ENCODE results near the gene NTM. TPM values are rescaled to one million over a fixed set of nuclear protein-coding genes. Genes with fewer than 3 reads are reported as not detected.

The NTM gene
- polyA plus RNA-seq, 1 donor from 2014 or later: 39.4 TPM

DNA sequence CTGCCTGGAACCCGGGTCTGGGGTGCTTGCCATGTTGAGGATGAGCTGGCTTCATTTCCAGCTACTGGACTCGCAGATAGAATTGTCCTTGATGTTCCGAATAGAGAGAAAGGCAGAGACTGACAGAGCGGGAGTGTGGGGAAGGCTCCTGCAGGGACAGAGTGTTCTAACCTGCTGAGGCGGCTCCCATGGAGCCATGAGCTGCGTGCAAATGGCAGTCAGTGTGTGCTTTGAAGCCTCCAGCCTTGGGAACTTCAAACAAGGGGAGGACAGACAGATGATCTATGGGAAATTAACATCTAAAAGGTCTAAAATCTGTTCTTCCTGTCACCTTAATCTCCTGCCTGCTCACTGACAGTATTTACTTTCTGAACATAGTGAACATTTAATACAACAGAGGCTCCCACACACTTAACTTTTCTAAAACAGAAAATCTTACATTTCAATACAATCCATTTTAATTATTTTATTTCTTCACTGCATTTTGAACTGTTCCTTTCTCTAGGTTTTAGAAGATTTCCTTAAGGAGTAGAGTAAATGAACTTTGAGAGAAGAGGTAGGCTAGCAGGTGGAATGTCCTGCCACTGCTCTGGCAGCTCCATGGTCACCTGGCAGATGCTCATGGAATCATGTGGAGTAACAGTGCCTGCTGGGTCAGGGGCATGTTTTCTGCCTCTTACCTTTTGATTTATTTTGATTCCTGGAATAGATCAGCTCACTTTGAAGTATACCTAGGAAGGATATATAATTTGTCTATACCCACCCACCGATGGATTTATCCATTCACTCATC, 481.7 kb downstream of the NTM start:
- no peak overlapping the region for H2AFZ ChIP-seq (ENCODE audit: low read depth, low read length)
- H3K9me2 ChIP-seq (ENCODE audit: insufficient read depth, low read length): no peaks in the 10 kb centered on the region
- H3K27ac ChIP-seq (ENCODE audit: low read length): no peak overlapping the region
- no peaks in the 10 kb centered on the region for H3K27me3 ChIP-seq (ENCODE audit: insufficient read depth, low read depth, low read length)
- H3K9ac ChIP-seq (ENCODE audit: low read length): no peak overlapping the region
- H3K4me3 ChIP-seq (ENCODE audit: low read length): no peak overlapping the region
- H3K4me2 ChIP-seq (ENCODE audit: low read length): no peak overlapping the region
- no peaks in the 10 kb centered on the region for H3K79me2 ChIP-seq (replicated peaks; ENCODE audit: insufficient read depth, low read length)
- H3K36me3 ChIP-seq (ENCODE audit: insufficient read depth, low read length): no peaks in the 10 kb centered on the region
- H3K9me3 ChIP-seq (ENCODE audit: low read length): no peaks in the 10 kb centered on the region
- TF ChIP-seq MXI1 (conservative IDR thresholded peaks at IDR 0.05; ENCODE audit: poor library complexity, severe bottlenecking): no peak
- H3F3A ChIP-seq (ENCODE audit: insufficient read depth, low read length, poor library complexity, severe bottlenecking): no peaks in the 10 kb centered on the region
- no peaks in the 10 kb centered on the region for H4K20me1 ChIP-seq (ENCODE audit: insufficient read depth)

GRCh38 chr11:131852757-131853156, 482.3 kb downstream of the NTM start:
- H3K9me2 ChIP-seq (ENCODE audit: insufficient read depth, low read length): no peaks in the 10 kb centered on the region
- no peak for TF ChIP-seq TAF1 (IDR thresholded peaks at IDR 0.05; ENCODE audit: low read depth)
- no peak for TF ChIP-seq MXI1 (conservative IDR thresholded peaks at IDR 0.05; ENCODE audit: poor library complexity, severe bottlenecking)
- TF ChIP-seq POLR2AphosphoS5 (IDR thresholded peaks at IDR 0.05): no peak
- TF ChIP-seq SMC3 (conservative IDR thresholded peaks at IDR 0.05; ENCODE audit: poor library complexity): no peak
- TF ChIP-seq EP300 (conservative IDR thresholded peaks at IDR 0.05; ENCODE audit: poor library complexity, severe bottlenecking): no peak
- no peak for TF ChIP-seq RAD21 (conservative IDR thresholded peaks at IDR 0.05)
- no peak for TF ChIP-seq EZH2 (IDR thresholded peaks at IDR 0.05; ENCODE audit: borderline replicate concordance, insufficient read depth, low read length, poor library complexity, severe bottlenecking)
- TF ChIP-seq, protein P1, sequence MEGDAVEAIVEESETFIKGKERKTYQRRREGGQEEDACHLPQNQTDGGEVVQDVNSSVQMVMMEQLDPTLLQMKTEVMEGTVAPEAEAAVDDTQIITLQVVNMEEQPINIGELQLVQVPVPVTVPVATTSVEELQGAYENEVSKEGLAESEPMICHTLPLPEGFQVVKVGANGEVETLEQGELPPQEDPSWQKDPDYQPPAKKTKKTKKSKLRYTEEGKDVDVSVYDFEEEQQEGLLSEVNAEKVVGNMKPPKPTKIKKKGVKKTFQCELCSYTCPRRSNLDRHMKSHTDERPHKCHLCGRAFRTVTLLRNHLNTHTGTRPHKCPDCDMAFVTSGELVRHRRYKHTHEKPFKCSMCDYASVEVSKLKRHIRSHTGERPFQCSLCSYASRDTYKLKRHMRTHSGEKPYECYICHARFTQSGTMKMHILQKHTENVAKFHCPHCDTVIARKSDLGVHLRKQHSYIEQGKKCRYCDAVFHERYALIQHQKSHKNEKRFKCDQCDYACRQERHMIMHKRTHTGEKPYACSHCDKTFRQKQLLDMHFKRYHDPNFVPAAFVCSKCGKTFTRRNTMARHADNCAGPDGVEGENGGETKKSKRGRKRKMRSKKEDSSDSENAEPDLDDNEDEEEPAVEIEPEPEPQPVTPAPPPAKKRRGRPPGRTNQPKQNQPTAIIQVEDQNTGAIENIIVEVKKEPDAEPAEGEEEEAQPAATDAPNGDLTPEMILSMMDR (IDR thresholded peaks at IDR 0.05; ENCODE audit: poor library complexity, severe bottlenecking): no peak
- TF ChIP-seq, protein P2, sequence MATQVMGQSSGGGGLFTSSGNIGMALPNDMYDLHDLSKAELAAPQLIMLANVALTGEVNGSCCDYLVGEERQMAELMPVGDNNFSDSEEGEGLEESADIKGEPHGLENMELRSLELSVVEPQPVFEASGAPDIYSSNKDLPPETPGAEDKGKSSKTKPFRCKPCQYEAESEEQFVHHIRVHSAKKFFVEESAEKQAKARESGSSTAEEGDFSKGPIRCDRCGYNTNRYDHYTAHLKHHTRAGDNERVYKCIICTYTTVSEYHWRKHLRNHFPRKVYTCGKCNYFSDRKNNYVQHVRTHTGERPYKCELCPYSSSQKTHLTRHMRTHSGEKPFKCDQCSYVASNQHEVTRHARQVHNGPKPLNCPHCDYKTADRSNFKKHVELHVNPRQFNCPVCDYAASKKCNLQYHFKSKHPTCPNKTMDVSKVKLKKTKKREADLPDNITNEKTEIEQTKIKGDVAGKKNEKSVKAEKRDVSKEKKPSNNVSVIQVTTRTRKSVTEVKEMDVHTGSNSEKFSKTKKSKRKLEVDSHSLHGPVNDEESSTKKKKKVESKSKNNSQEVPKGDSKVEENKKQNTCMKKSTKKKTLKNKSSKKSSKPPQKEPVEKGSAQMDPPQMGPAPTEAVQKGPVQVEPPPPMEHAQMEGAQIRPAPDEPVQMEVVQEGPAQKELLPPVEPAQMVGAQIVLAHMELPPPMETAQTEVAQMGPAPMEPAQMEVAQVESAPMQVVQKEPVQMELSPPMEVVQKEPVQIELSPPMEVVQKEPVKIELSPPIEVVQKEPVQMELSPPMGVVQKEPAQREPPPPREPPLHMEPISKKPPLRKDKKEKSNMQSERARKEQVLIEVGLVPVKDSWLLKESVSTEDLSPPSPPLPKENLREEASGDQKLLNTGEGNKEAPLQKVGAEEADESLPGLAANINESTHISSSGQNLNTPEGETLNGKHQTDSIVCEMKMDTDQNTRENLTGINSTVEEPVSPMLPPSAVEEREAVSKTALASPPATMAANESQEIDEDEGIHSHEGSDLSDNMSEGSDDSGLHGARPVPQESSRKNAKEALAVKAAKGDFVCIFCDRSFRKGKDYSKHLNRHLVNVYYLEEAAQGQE (IDR thresholded peaks at IDR 0.05; ENCODE audit: borderline replicate concordance): no peak
- no peaks in the 10 kb centered on the region for H3K9me3 ChIP-seq (ENCODE audit: low read length)

More at GRCh38 chr11:131852757-131853156, 482.3 kb downstream of the NTM start:
- no peak overlapping the region for H3K4me2 ChIP-seq (ENCODE audit: low read length)
- H4K20me1 ChIP-seq (ENCODE audit: insufficient read depth): no peaks in the 10 kb centered on the region
- H3K4me3 ChIP-seq (ENCODE audit: low read length): no peak overlapping the region
- no peak overlapping the region for H3K27ac ChIP-seq (ENCODE audit: low read length)
- no peak overlapping the region for H3K9ac ChIP-seq (ENCODE audit: low read length)
- H3K27me3 ChIP-seq (ENCODE audit: insufficient read depth, low read depth, low read length): no peaks in the 10 kb centered on the region
- H3K79me2 ChIP-seq (replicated peaks; ENCODE audit: insufficient read depth, low read length): no peaks in the 10 kb centered on the region
- H3F3A ChIP-seq (ENCODE audit: insufficient read depth, low read length, poor library complexity, severe bottlenecking): no peaks in the 10 kb centered on the region
- no peak overlapping the region for H2AFZ ChIP-seq (ENCODE audit: low read depth, low read length)
- H3K36me3 ChIP-seq (ENCODE audit: insufficient read depth, low read length): no peaks in the 10 kb centered on the region

Data from neural cell (in vitro differentiated cells).